ENCODE data around the gene CIITA.
"Not testable (repeated sequence)": the region's sequence is repeated elsewhere in the genome, so short reads cannot be mapped to it uniquely, and the experiment has no call there.

CIITA gene

DNA sequence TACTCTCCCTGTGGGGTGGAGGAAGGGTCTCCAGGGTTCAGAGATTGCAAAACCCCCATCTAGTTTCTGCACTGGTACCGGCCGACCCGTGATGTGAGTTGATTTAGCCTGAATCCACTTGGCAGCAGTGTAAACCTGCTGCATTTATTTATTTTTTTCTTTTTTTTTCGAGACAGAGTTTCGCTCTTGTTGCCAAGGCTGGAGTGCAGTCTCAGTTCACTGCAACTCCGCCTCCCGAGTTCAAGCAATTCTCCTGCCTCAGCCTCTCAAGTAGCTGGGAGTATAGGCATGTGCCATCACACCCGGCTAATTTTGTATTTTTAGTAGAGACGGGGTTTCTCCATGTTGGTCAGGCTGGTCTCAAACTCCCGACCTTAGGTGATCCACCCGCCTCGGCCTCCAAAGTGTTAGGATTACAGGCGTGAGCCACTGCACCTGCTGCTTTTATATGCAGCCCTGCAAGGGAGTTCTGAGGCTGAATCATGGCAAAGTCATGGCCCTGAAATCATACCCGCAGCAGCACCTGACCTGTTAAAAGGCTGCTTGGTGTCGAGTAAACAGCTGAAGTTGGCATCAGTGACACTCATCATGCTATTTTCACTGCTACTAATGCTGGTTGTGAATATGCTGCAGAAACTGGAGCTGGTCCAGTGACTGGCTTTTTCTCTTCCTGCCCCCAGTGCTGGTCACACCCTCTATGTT, 43.9 kb downstream of the CIITA start:
- DNase-seq, result no peak

- no peak for DNase-seq
Observed at GRCh38 chr16:10921536-10922327, 44.7 kb downstream of the CIITA start.

GRCh38 chr16:10922328-10923145, 45.5 kb downstream of the CIITA start:
- no peak for DNase-seq

GRCh38 chr16:10923146-10923649, 46.2 kb downstream of the CIITA start:
- no peak for DNase-seq

DNA sequence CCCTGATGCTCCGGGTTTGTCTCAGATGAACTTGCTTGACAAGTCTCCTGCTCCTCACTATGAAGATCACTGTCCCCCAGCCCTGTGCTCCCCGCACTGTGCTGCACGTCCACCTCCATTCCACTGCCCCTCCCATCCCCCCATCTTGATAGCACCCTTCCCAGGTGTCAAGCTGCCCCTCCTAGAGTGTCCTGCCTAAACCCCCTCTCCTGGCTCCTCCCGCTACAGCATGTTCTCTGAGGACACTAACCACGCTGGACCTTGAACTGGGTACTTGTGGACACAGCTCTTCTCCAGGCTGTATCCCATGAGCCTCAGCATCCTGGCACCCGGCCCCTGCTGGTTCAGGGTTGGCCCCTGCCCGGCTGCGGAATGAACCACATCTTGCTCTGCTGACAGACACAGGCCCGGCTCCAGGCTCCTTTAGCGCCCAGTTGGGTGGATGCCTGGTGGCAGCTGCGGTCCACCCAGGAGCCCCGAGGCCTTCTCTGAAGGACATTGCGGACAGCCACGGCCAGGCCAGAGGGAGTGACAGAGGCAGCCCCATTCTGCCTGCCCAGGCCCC, 46.7 kb downstream of the CIITA start:
- no peak for DNase-seq

GRCh38 chr16:10925285-10925684, 48.3 kb downstream of the CIITA start:
- not testable (repeated sequence) for DNase-seq

DNA sequence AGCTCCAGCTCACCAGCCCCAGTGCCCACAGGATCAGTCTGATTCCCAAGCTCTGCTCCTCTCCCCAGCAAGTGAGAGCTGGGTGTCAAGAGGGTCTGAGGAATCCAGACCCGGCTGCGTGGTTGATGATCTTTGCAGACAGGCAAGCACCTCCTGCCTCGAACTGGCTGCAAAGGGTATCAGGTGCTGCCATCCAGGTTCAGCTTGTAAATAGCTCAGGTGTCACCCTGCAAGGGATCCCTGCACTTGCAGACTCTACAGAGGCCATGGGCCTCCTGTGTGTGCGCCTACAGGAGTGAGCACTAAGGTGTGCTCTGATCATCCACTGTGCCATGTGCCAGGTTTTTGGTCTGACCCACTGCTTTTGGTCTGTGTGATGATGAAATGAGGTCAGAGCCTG, 49.1 kb downstream of the CIITA start:
- DNase-seq, result no peak

DNA sequence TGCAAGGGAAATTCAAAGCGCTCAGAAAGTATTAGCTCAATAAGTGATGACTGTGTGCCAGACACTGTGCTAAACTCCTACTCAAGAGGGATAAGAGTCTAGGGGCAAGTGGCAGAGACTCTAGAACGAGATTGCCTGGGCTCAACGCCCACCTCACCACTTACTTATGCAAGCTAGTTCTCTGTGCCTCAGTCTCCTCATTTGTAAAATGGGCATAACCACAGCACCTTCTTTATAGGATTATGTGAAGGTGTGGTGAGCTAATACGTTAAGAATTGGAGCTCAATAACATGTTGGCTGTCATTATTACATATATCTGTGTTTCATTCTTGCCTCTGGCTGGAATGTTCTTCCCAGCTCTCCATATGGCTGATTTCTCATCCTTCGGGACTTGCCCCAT, 49.9 kb downstream of the CIITA start:
- DNase-seq, result no peak

DNA sequence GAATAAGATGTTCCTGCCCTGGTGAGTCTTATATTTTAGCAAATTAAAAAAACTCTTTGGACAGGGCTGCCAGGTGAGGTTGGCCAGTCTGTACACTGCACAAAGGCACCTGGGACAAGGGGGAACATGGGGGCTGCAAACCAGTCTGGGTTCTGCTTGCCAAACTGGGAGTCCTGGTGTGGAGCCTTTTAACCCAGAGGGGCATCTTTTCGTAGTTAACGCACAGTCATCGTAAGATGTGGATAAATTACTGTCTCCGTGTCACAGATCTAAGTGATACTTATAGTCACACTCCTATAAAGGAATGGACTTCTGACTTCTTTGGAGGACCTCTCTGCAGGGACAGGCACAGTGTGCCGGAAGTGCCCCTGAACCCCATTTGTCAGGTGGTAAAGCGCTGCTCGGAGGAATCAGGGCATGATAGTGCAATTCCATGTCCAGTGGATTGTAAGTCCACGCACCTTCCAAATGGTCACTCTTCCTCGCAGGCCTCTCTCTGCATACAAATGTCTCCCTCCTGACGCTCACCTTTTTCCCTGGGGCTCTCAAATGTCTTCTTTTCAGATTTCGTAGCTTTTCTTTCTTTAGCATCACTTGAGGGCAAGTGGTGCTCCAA, 50.6 kb downstream of the CIITA start:
- no peak for DNase-seq

DNA sequence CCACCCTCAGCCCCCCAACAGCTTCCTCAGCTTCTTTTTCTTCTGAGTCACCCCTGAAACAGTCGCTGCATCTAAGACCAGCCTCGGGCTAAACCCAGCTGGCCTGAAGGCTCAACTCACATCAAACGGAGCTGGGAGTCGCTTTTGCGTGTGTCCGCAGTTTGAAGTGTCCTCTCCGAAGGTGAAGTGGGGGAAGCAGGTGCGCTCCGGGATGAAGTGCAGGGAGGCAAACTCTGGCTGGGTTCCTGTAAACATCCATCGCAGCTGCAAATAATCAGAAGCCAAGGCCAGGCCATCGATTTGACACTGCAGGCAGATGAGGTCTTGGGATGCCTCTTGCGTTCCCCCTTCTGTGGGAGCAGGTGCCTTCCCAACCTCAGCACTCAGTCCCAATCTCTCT, 52.1 kb downstream of the CIITA start:
- DNase-seq, result not testable (repeated sequence)

GRCh38 chr16:10929853-10930754, 53.1 kb downstream of the CIITA start:
- DNase-seq, result no peak

GRCh38 chr16:10930755-10931093, 53.7 kb downstream of the CIITA start:
- DNase-seq, result no peak

GRCh38 chr16:10931134-10931533, 54.1 kb downstream of the CIITA start:
- no peak for DNase-seq

DNA sequence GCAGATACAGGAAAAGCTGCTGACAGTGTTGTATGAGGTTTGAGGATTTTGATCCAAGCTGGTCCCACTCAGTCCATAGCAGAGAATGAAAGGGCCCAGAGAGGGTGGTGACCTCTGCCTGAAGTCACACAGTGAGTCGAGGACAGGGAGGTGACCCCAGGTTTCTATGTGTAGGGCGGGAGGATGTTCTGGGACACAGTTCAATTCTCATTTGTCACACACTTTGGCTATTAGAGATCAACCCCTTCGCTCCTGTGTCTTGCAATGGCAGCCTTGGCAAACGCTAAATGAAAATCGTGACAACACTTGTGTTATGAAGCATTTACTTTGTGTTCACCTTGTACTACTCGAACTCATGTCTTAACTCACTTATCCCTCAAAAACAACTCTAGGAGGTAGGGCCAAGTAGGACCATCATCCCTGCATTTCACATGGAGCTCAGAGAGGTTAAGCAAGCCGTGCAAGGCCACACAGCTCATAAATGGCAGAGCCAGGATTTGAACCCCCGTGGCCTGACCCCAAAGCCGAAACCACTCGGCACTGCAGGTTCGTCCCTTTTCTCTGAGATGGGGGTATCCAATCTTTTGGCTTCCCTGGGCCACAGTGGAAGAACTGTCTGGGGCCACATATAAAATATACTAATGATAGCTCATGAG, 55.1 kb downstream of the CIITA start:
- DNase-seq, result no peak

- DNase-seq, result no peak
Observed at GRCh38 chr16:10932959-10933710, 56.1 kb downstream of the CIITA start.

DNA sequence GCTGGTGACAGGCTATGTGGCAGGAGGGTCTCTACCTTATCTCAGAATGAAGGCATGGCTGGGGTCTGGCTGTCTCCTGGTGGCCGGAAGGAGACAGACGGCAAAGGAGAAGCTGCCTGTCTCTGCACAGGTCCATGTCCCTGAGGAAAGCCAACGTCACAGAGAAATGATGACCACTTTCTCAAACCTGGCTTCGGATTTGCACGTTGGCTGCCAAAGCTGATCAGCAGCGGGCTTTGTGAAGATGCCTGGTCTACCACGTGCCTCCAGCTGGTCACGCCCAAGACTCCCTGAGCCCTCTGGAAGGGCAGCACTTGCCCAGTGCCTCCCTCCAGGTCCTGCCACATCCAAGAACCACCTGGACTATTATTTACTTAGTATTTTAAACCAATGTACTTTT, 56.9 kb downstream of the CIITA start:
- no peak for DNase-seq

DNA sequence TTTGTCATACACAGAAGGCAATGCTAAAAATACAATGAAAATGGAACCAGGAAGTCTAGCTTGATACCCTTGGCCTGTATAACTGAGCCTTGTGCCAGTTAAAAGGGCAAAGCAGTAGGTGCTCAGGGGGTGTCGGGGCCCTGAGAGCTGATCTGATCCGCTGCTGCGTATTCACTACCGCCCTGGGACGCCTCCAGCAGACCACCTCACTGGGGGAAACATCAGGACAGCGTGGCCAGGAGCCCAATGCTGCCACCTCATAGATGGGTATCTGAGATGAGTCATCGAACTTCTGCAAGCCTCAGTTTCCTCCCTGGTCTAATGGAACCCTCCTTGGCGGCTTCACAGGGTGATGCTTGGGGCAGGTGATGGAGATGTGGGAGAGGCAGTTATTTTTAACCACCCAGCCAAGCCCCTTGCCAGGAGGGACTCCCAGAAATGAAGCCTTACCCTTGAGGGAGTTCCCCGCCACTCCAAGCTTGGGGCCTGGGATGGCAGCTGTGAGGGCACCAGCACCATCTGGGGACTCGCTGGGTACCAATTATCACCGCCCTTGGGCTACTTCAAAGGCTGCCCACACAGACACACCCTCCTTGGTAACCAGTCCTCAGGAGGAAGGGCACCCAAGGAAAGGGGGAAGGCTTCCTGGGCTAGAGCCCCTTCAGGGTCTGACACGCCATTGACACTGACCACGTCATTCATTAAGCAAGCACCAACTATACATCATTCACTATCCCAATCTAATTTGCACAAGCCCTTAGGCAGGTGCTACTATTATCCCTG, 57.5 kb downstream of the CIITA start:
- DNase-seq, result no peak

GRCh38 chr16:10935226-10935915, 58.4 kb downstream of the CIITA start:
- DNase-seq, result no peak
